ENCODE measurements around the gene TXNRD1.
A peak's percentile ranks its signal among the peaks of the same experiment; 100 is the strongest.
"Not testable (repeated sequence)": the region's sequence is repeated elsewhere in the genome, so short reads cannot be mapped to it uniquely, and the experiment has no call there.

Gene TXNRD1

DNA sequence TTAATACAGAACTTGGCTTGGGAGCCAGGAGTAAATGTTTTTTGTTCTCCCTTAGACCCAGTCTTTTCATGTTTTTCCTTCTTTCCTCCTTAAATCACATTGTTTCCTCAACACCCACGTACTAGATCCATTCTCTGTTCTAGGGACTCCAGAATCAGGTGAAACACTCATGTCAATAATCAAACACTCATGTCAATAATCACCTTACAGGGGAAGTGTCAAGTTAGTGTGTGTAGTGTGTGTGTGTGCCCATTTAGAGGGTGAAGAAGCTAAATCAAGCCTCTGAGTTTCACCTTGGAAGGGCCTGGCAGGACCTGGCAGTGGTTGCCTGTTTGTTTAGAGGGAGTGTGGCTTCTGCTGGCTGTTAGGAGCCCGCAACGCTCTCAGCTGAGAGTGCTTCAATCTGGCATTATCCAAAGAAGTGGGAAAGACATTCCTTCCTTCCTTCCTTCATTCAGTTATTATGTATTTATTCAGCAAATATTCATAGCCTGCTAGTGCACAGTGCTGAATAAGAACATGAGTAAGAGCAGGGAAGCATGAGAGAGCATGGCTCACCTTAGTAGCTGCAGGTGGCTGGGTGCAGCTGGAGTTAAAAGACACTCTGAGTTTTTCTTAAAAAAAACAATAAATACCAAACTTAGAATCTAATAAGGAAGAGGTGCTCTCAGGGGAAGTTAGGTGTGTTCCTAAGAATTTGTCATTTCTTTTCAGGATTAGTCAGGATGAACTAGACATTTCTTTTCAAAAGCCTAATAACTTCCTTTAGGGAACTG is 70.3 kb downstream of the TXNRD1 start:
- no peak for DNase-seq

DNA sequence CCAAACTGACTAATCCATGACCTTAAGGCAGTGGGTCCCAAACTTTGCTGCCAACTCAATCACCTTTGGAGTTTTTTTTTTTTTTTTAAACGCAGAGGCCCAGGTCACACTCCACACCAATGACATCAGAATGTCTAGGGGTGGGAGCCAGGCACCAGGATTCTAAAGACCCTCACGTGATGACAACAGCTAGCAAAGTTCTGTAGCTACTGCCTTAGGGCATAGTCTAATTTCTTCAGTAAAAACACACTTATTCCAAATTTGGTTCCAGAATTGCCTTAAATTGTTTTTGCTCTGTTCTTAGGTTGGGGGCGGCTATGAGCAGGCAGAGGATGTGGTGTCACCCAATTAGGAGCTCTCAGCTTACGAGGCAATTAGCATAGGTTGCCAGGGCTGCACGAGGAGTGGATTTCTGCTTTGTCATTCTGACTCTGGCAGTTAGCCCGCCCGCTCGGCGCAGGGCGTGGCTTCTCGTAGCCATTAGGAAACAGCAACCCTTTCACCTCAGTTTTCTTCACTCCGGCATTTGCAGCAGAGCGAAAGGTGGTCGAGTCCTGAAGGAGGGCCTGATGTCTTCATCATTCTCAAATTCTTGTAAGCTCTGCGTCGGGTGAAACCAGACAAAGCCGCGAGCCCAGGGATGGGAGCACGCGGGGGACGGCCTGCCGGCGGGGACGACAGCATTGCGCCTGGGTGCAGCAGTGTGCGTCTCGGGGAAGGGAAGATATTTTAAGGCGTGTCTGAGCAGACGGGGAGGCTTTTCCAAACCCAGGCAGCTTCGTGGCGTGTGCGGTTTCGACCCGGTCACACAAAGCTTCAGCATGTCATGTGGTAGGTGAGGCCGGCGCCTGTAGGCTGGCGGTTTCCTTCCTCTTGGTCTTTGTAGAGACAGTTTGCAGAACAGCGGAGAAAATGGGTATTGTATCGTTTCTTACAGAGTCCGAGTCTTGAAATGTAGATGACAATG is 71.2 kb downstream of the TXNRD1 start:
- DNase-seq, result peak; percentile 80

- DNase-seq, result peak; percentile 44
Measured at GRCh38 chr12:104288635-104289274, 73.2 kb downstream of the TXNRD1 start.

DNA sequence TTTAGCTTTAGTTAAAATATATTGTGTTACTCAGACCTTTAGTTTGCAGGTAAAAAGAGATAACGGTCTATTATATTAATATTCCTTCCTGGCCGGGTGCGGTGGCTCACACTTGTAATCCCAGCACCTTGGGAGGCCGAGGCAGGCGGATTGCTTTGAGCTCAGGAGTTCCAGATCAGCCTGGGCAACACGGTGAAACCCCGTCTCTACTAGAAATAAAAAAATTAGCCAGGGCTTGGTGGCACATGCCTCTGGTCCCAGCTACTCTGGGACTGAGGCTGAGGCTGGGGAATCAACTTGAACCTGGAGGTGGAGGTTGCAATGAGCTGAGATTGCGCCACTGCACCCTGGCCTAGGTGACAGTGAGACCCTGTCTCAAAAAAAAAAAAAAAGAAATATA is 74.7 kb downstream of the TXNRD1 start:
- no peak for DNase-seq

DNA sequence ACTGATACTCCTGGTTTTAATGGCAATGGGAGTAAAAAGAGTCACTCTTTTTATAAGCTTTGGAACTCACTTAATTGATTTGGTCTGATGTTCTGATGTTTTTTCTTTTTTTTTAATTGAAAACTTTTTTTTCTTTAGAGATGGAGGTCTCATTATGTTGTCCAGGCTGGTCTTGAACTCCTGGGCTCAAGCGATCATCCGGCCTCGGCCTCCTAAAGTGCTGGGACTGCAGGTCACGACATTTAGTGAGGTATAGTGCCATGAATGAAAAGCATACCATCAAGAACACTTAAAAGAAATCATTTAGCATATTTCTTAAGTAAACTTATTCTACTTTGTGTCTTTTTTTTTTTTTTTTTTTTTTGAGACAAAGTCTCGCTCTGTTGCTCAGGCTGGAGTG is 75.3 kb downstream of the TXNRD1 start:
- no peak for DNase-seq

DNA sequence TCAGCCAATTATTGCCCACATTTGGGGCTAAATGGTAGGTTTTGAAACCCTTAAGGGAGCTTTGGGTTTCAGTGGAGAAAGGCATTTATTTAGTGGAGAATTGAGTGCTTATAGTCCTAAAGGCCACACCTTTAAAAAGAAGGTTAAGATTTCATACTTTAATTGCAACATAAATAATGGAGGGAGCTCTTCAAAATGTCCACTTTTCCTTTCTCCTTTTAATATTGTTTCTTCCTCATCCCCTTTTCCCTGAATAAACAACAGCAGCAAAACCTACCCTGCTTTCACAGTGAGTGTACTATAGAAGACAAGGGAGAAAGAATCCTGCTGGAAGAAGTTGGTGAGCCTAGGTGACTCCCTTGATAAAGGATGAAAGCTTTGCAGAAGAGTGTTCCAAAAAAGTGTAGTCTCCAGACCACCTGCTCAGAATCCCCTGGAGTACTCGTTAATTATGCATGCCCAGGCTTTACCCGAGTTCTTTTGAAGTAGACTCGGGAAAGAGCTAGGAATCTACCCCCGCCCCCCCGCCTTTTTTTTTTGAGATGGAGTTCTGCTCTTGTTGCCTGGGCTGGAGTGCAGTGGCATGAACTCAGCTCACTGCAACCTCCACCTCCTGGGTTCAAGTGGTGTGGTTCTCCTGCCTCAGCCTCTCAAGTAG is 76.4 kb downstream of the TXNRD1 start:
- peak; percentile 27 for DNase-seq

DNA sequence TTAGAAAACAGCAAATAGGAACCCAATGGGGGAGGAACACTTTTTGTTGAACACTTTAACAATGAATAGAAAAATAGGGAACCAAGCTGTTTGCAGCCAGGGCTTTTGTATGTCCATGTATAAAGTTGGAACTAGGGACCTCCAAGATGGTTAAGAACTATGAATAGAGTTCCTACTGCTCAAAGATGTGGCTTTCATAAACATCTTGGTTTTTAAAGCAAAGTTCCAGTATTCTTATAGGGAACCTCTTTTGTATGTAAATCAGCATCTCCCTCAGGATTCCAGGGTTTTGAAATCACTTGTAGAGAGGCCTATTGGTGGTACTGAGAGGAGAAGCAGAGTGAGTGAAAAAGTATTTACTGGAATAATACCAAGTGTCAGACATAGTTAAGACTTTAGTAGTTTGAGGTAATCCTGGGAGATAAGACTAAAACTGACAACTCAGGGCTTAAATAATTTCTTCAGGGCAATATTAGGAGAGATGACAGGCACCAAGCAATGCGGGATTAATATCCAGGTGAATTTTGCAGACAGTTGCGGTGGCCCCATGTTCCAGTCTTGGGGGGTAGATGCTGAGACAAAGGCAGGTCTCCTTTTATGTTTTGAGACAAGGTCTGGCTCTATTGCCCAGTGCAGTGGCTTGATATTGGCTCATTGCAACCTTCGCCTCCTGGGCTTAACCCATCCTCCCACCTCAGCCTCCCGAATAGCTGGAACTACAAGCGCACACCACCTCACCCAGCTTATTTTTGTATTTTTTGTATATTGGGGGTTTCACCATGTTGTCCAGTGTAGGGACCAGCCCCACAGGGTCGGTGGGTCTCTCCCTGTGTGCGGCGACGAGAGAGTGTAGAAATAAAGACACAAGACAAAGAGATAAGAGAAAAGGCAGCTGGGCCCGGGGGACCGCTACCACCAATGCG is 77.6 kb downstream of the TXNRD1 start:
- DNase-seq, result no peak

- DNase-seq, result not testable (repeated sequence)
Measured at GRCh38 chr12:104294158-104294859, 78.7 kb downstream of the TXNRD1 start.

DNA sequence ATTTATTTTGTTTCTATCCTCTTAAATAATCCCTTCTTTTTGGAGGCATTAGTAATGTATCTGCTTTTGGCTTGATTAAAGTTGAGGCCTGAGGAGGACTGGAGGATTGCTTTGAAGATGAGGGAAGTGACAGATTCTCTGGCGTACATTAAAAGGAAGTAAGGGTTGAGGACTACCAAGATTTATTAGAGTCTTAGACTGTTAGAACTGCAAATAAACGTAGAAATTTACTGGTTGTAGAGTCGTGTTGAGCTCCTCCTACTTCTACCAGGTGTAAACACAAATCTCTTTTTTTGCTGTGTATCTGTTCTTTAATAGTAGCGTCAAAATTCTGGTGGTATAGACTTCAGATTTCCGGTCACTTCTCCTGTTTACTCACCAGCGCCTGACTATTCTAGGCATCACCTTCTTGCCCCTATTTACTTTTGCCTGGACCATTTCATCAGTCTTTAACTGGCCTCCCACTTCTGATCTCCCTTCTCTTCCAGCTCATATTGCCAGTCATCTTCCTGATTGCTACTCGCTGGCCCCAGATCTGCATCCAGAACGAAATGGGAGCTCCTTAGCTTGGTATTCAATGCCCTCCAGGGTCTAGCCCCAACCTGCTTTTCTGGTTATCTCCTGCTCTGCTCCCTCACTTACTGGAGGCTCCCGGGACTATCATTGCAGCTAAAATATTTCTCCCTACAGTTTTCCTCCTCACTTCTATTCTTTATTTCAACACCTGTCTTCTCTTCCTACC is 79.5 kb downstream of the TXNRD1 start:
- no peak for DNase-seq

- no peak for DNase-seq
Measured at GRCh38 chr12:104295954-104296353, 80.4 kb downstream of the TXNRD1 start.

DNA sequence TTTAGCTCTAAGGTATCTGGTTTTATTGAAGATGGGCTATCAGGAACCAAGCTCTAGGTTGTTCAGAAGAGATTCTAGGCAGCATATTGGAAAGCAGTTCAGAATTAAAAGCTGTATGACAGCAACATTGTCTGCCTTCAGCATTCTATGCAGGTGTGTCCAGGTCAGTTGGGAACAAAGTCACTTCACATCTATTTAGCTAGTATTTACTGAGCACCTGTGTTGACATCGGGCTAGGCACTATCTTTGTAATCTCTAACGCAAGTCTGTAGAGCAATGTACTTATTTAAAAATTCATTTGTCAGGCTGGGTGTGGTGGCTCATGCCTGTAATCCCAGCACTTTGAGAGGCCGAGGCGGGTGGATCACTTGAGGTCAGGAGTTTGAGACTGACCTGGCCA is 81.1 kb downstream of the TXNRD1 start:
- DNase-seq, result no peak

- DNase-seq, result no peak
Measured at GRCh38 chr12:104297477-104298113, 82.0 kb downstream of the TXNRD1 start.

DNA sequence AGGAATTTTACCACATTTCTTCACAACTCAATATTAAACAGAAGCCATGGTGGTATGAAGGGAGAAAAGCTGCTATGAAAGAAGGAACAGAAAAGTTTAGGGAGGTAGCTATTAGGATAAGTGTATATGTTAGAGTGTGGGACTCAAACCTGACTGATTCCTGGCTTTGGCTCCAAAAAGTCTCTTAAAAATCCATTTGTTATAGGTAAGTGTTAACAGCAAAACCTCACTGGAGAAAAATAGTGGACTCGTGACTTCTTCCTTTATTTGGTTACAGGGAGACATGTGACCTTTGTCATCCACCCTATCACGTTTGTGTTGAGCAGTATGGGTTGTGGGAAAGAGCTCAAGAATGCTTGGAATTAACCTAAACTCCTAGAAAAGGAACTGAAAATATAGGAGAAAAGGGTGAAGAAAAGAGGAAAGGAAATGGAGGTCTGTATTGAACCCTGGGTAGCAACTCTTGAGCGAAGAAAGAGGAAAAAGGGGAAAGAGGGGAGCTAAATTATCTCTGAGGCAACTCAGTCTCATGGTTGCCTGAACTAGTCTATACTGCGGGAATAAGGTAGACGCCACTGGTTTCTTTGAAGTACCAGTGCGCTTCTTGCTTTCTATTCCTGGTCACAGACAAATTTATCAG is 84.4 kb downstream of the TXNRD1 start:
- DNase-seq, result no peak

- no peak for DNase-seq
Measured at GRCh38 chr12:104303538-104304151, 88.1 kb downstream of the TXNRD1 start, which contains the start of gene EID3. Gene EID3, plus strand, starts transcription at chr12:104303739. Its CDS starts 196 bp downstream, at chr12:104303935.

DNA sequence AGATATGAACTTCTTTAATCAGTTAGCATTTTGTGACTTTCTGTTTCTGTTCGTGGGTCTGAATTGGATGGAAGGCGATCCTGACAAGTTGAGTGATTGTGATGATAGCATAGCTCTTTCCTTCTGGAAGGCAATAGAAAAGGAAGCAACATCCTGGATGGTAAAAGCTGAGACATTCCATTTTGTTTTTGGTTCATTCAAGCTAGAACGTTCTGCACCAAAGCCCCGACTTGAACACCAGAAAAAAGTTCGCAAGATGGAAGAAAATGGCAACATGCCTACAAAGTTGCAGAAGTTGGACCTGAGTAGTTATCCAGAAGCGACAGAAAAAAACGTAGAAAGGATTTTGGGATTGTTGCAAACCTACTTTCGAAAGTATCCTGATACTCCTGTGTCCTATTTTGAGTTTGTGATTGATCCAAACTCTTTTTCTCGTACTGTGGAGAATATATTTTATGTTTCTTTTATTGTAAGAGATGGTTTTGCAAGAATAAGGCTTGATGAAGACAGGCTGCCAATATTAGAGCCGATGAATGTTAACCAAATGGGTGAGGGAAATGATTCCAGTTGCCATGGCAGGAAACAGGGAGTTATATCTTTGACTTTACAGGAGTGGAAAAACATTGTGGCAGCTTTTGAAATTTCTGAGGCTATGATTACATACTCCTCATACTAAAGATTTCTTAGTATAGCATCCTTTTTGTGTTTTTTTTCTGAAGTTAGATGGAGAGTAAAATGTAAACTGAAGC is 88.9 kb downstream of the TXNRD1 start:
- no peak for DNase-seq

- no peak for DNase-seq
Measured at GRCh38 chr12:104305349-104305748, 89.8 kb downstream of the TXNRD1 start.

- DNase-seq, result no peak
Measured at GRCh38 chr12:104306376-104306775, 90.8 kb downstream of the TXNRD1 start.
